IMR-90 (cell line): ENCODE results near the gene MIPEP. TPM values are rescaled to one million over a fixed set of nuclear protein-coding genes. Genes with fewer than 3 reads are reported as not detected.

Source experiments
- ATAC-seq: fragments of 200-7000 bp; cut with Tn5 transposase; 2 replicates; pipeline ENCODE4 v1.9.1; 2020; ENCODE audit warnings: low read depth, mild to moderate bottlenecking, moderate library complexity
- BruUV-seq: library from RNA; stranded (reverse); fragments of 400-500 nt; replicated peaks from 2 replicates; lab custom pipeline; 2021; lab: Mats Ljungman, UMichigan
- CTCF ChIA-PET: fragments of 300-600 bp; formaldehyde crosslinking; extraction: SDS; loops from one replicate; lab custom pipeline; 2021; ENCODE audit warnings: antibody characterized with exemption; lab: Yijun Ruan, JAX
- POLR2A ChIA-PET: fragments of 300-600 bp; sonication (Branson Sonifier 250); formaldehyde crosslinking; loops from one replicate; lab custom pipeline; 2022; ENCODE audit warnings: antibody characterized with exemption; ENCODE audit not compliant: unreplicated experiment; lab: Charles Lee
- DNase-seq: peaks from one replicate; pipeline ENCODE4 v3.0.0; 2013
- H2AFZ ChIP-seq: replicated peaks from 2 replicates; pipeline ENCODE3; 2013; ENCODE audit warnings: low read length, mild to moderate bottlenecking; ENCODE audit not compliant: poor library complexity
- H2AK5ac ChIP-seq: 2 replicates; pipeline ENCODE4 v1.6.1; 2013; ENCODE audit warnings: low read depth, low read length, inconsistent platforms
- H2AK9ac ChIP-seq: replicated peaks from 2 replicates; pipeline ENCODE3; 2013; ENCODE audit warnings: mild to moderate bottlenecking, low read depth, low read length, moderate library complexity; ENCODE audit not compliant: poor library complexity
- H2BK120ac ChIP-seq: 2 replicates; pipeline ENCODE4 v1.6.1; 2013; ENCODE audit warnings: low read depth, low read length, inconsistent platforms
- H2BK15ac ChIP-seq: 3 replicates; pipeline ENCODE4 v1.6.1; 2013; ENCODE audit warnings: low read depth, low read length, inconsistent platforms
- H2BK20ac ChIP-seq: 2 replicates; pipeline ENCODE4 v1.6.1; 2013; ENCODE audit warnings: low read depth, mild to moderate bottlenecking, inconsistent platforms, low read length, moderate library complexity
- H2BK5ac ChIP-seq: 2 replicates; pipeline ENCODE4 v1.6.1; 2013; ENCODE audit warnings: mild to moderate bottlenecking, low read depth, low read length, inconsistent platforms; ENCODE audit not compliant: poor library complexity, severe bottlenecking
- H3K14ac ChIP-seq: replicated peaks from 2 replicates; pipeline ENCODE4 v1.6.1; 2013; ENCODE audit warnings: low read depth, low read length, inconsistent platforms
- H3K18ac ChIP-seq: 2 replicates; pipeline ENCODE4 v1.6.1; 2013; ENCODE audit warnings: low read depth, low read length, control low read depth
- H3K23ac ChIP-seq: 2 replicates; pipeline ENCODE4 v1.6.1; 2013; ENCODE audit warnings: low read depth, low read length, inconsistent platforms
- H3K27ac ChIP-seq: 2 replicates; pipeline ENCODE4 v1.5.1; 2013; ENCODE audit warnings: mild to moderate bottlenecking, control low read depth, low read length; ENCODE audit not compliant: insufficient read depth
- H3K27me3 ChIP-seq: 2 replicates; pipeline ENCODE4 v1.6.1; 2013; ENCODE audit warnings: low read length; ENCODE audit not compliant: control insufficient read depth, insufficient read depth
- H3K36me3 ChIP-seq: 2 replicates; pipeline ENCODE4 v1.6.1; 2013; ENCODE audit warnings: low read length, mixed read lengths; ENCODE audit not compliant: control insufficient read depth, insufficient read depth
- H3K4ac ChIP-seq: 2 replicates; pipeline ENCODE4 v1.6.1; 2013; ENCODE audit warnings: low read depth, low read length, inconsistent platforms
- H3K4me1 ChIP-seq: 2 replicates; pipeline ENCODE4 v1.6.1; 2013; ENCODE audit warnings: low read length, mixed read lengths; ENCODE audit not compliant: control insufficient read depth, insufficient read depth
- H3K4me2 ChIP-seq: 2 replicates; pipeline ENCODE4 v1.6.1; 2013; ENCODE audit warnings: low read depth, mild to moderate bottlenecking, control low read depth, low read length, moderate library complexity
- H3K4me3 ChIP-seq: 2 replicates; pipeline ENCODE4 v1.5.1; 2013; ENCODE audit warnings: low read depth, mild to moderate bottlenecking, control low read depth, low read length, moderate library complexity; ENCODE audit not compliant: insufficient read depth
- H3K56ac ChIP-seq: 2 replicates; pipeline ENCODE4 v1.6.1; 2013; ENCODE audit warnings: low read length, inconsistent platforms; ENCODE audit not compliant: insufficient read depth; ENCODE audit errors: extremely low read depth
- H3K79me1 ChIP-seq, 2 experiments: 2 replicates each; pipeline ENCODE4 v1.6.1; 2013; ENCODE audit warnings: low read length in 2 of 2, inconsistent platforms in 1 of 2, low read depth in 1 of 2
- H3K9ac ChIP-seq: 2 replicates; pipeline ENCODE4 v1.6.1; 2013; ENCODE audit warnings: low read depth, low read length, control low read depth
- H3K9me1 ChIP-seq: 2 replicates; pipeline ENCODE4 v1.6.1; 2013; ENCODE audit warnings: low read length, inconsistent platforms; ENCODE audit not compliant: insufficient read depth
- H3K9me3 ChIP-seq: 2 replicates; pipeline ENCODE4 v1.6.1; 2013; ENCODE audit warnings: low read length; ENCODE audit not compliant: control insufficient read depth, insufficient read depth
- H4K20me1 ChIP-seq: 2 replicates; pipeline ENCODE4 v1.6.1; 2013; ENCODE audit warnings: low read length, inconsistent platforms; ENCODE audit not compliant: insufficient read depth
- H4K5ac ChIP-seq: 2 replicates; pipeline ENCODE4 v1.6.1; 2013; ENCODE audit warnings: mild to moderate bottlenecking, low read depth, low read length, control low read depth
- H4K8ac ChIP-seq, 2 experiments: 2 replicates each; pipeline ENCODE4 v1.6.1; 2013; ENCODE audit warnings: low read depth in 2 of 2, low read length in 2 of 2, control low read depth in 1 of 2, inconsistent platforms in 1 of 2
- H4K91ac ChIP-seq: 2 replicates; pipeline ENCODE4 v1.6.1; 2013; ENCODE audit warnings: low read depth, low read length, inconsistent platforms; ENCODE audit not compliant: insufficient read depth
- CEBPB ChIP-seq: IDR thresholded peaks from 2 replicates; pipeline ENCODE4 v1.6.1; 2012; ENCODE audit warnings: low read depth, low read length, improper control_type of control experiment
- CTCF ChIP-seq: conservative IDR thresholded peaks from 2 replicates; pipeline ENCODE4 v1.5.1; 2012; ENCODE audit warnings: mild to moderate bottlenecking, low read depth, low read length, improper control_type of control experiment
- POLR2A ChIP-seq: IDR thresholded peaks from 2 replicates; pipeline ENCODE4 v1.6.1; 2012; ENCODE audit warnings: mild to moderate bottlenecking, low read depth, low read length
- RAD21 ChIP-seq: IDR thresholded peaks from 2 replicates; pipeline ENCODE4 v1.6.1; 2012; ENCODE audit warnings: low read length, improper control_type of control experiment
- SMC3 ChIP-seq: fragments of 150-350 bp; IDR thresholded peaks from 2 replicates; pipeline ENCODE4 v1.6.1; 2016; ENCODE audit warnings: low read depth, mild to moderate bottlenecking, antibody characterized with exemption, low read length, moderate library complexity
- WGBS, 2 experiments: methylation state at CpG; one replicate each; pipeline versions ENCODE4 v1.1.5 to v1.1.7; 2013; ENCODE audit warnings: missing lambda C conversion rate in 2 of 2; ENCODE audit not compliant: insufficient read length in 1 of 2; ENCODE audit errors: extremely low coverage in 2 of 2; 5-methylcytosine and 5-hydroxymethylcytosine counted together
- dilution Hi-C: fragments of 300-500 bp; cut with HindIII; formaldehyde crosslinking; loops from one replicate; pipeline ENCODE4 v1.14.3; 2018; ENCODE audit warnings: low sequenced_read_pairs; ENCODE audit not compliant: unreplicated experiment
- in situ Hi-C: fragments of 300-500 bp; cut with MboI; formaldehyde crosslinking; loops from 3 replicates; pipeline ENCODE4 v1.14.3; 2019; ENCODE audit warnings: low sequenced_read_pairs, inconsistent platforms, mixed read lengths
- intact Hi-C: fragments of 100-400 bp; cut with micrococcal nuclease; formaldehyde crosslinking; loops from 2 replicates; pipeline ENCODE4 v1.10.0; 2022
- polyA plus RNA-seq, 3 experiments: library from polyadenylated mRNA; depleted of rRNA; stranded (reverse); fragments of >200 nt; gene quantifications; 2 replicates each; pipeline ENCODE4 v1.2.3, GENCODE V29; 2012; ENCODE audit warnings: low replicate concordance in 1 of 3
- total RNA-seq: library from RNA; depleted of rRNA; stranded (reverse); fragments of >200 nt; gene quantifications from 2 replicates; pipeline ENCODE4 v1.2.3, GENCODE V29; 2012

The MIPEP gene
- total and polyA plus RNA-seq, 2 of the 4 experiments (the other 2 are of a cell fraction) = 15.0 to 21.5 TPM

GRCh38 chr13:23889615-23890607, 711 bp upstream of the MIPEP start:
- dilution Hi-C loops (no loop called here), intact Hi-C loops (no loop called here), in situ Hi-C loops (loop anchor here (25.0 kb wide), 1 partner anchor 528 kb away; no protein-coding TSS in a partner anchor)
- peak overlapping the region; percentile 65 to 86 for H4K8ac ChIP-seq
- H2AFZ ChIP-seq = peak overlapping the region; percentile 93
- peak overlapping the region; percentile 36; the same call in 1 of the 2 replicates for H2AK5ac ChIP-seq
- H4K20me1 ChIP-seq = no peaks in the 10 kb centered on the region
- H3K23ac ChIP-seq = peak overlapping the region; percentile 53; the same call in 1 of the 2 replicates
- TF ChIP-seq RAD21 (peak; percentile 26; the same call in 1 of the 2 replicates), SMC3 (no peak), CTCF (peak; percentile 23; the same call in 1 of the 2 replicates), CEBPB (no peak), POLR2A (no peak)
- H3K4me1 ChIP-seq = no peaks in the 10 kb centered on the region
- H3K4ac ChIP-seq = peak overlapping the region; percentile 80
- H3K18ac ChIP-seq = peak overlapping the region; percentile 44; the same call in 1 of the 2 replicates
- H2BK120ac ChIP-seq = peak overlapping the region; percentile 58
- H4K91ac ChIP-seq = peak overlapping the region; percentile 40; the same call in 1 of the 2 replicates
- peak overlapping the region; percentile 53 for H4K5ac ChIP-seq
- no peaks in the 10 kb centered on the region for H3K27me3 ChIP-seq
- WGBS, 2 experiments = 52 to 100% methylated on average over 1 to 4 of the region's 15 CpGs
- H3K27ac ChIP-seq = peak overlapping the region; percentile 70; the same call in 1 of the 2 replicates
- no TSS peak for BruUV-seq
- H3K4me2 ChIP-seq = peak overlapping the region; percentile 78
- ATAC-seq (peak; percentile 21), DNase-seq (no peak)
- H2BK5ac ChIP-seq = peak overlapping the region; percentile 56
- H2AK9ac ChIP-seq = peak overlapping the region; percentile 5
- peaks cover 4% of the 10 kb centered on the region; the same call in 1 of the 2 replicates for H3K9me1 ChIP-seq
- peak overlapping the region; percentile 72 for H3K14ac ChIP-seq
- peak overlapping the region; percentile 50 for H3K9ac ChIP-seq
- ChIA-PET CTCF (interaction anchor here (0.5 to 2.1 kb wide), 7 partner anchors 9 to 568 kb away, joined by 3 to 9 read pairs (median 3); no protein-coding TSS in a partner anchor), POLR2A (interaction anchor here (1.3 kb wide), 1 partner anchor 280 kb away, joined by 3 read pairs; no protein-coding TSS in a partner anchor)
- peaks cover 4% of the 10 kb centered on the region; the same call in 1 of the 2 replicates for H3K36me3 ChIP-seq
- no peaks in the 10 kb centered on the region for H3K9me3 ChIP-seq
- H3K56ac ChIP-seq = peak overlapping the region; percentile 66
- H3K4me3 ChIP-seq = peak overlapping the region; percentile 36; the same call in 1 of the 2 replicates
- H2BK15ac ChIP-seq = peak overlapping the region; percentile 57
- peak overlapping the region; percentile 28 for H2BK20ac ChIP-seq
- peaks cover 3 to 22% of the 10 kb centered on the region in 2 experiments for H3K79me1 ChIP-seq
